Suprapubic skin (tissue), 4 donors: Measurements from ENCODE around the gene MRPS34. TPM values are rescaled to one million over a fixed set of nuclear protein-coding genes. Genes with fewer than 3 reads are reported as not detected.

ENCODE experiments used
- DNase-seq, 2 donors: peaks; one replicate each; pipeline ENCODE4 v3.0.0-alpha.2; 2019; ENCODE audit warnings: low spot score in 2 of 2
- H3K27ac ChIP-seq: fragments of 200-600 bp; sonication (generic); one replicate; pipeline ENCODE4 v1.5.1; 2019
- H3K27me3 ChIP-seq: fragments of 200-600 bp; sonication (generic); one replicate; pipeline ENCODE4 v1.5.1; 2019
- H3K36me3 ChIP-seq: fragments of 200-600 bp; sonication (generic); one replicate; pipeline ENCODE4 v1.5.1; 2019
- H3K4me1 ChIP-seq: fragments of 200-600 bp; sonication (generic); one replicate; pipeline ENCODE4 v1.5.1; 2019
- H3K4me3 ChIP-seq: fragments of 200-600 bp; sonication (generic); one replicate; pipeline ENCODE4 v1.5.1; 2019; ENCODE audit warnings: mild to moderate bottlenecking
- H3K9me3 ChIP-seq: fragments of 200-600 bp; sonication (generic); one replicate; pipeline ENCODE4 v1.5.1; 2019
- EP300 ChIP-seq: sonication (generic); formaldehyde crosslinking; IDR thresholded peaks from one replicate; pipeline ENCODE4 v1.6.1; 2017; ENCODE audit warnings: antibody characterized with exemption
- POLR2A ChIP-seq, 2 donors: fragments of 450-650 bp; IDR thresholded peaks; one replicate each; pipeline ENCODE4 v1.6.1; 2017; ENCODE audit warnings: antibody characterized with exemption in 2 of 2, mild to moderate bottlenecking in 2 of 2, moderate library complexity in 2 of 2
- POLR2AphosphoS5 ChIP-seq, 3 donors: sonication (generic); formaldehyde crosslinking; IDR thresholded peaks; one replicate each; pipeline ENCODE4 v1.6.1; 2017; ENCODE audit warnings: antibody characterized with exemption in 3 of 3
- WGBS: methylation state at CpG from one replicate; pipeline ENCODE4 v1.1.5; 2018; 5-methylcytosine and 5-hydroxymethylcytosine counted together
- total RNA-seq, 4 donors: library from RNA; depleted of rRNA; stranded (reverse); fragments of >200 nt; gene quantifications; one replicate each; pipeline ENCODE4 v1.1.0, GENCODE V29; 2016
- TF ChIP-seq, protein P1 (sequence below), 2 donors: fragments of 200-600 bp in 1 of 2; fragments of 450-650 bp in 1 of 2; sonication (generic) in 1 of 2; IDR thresholded peaks; one replicate each; pipeline ENCODE4 v1.5.1; 2016 to 2019; ENCODE audit warnings: antibody characterized with exemption in 2 of 2, mild to moderate bottlenecking in 1 of 2, moderate library complexity in 1 of 2

Gene MRPS34
- total RNA-seq, result 10 to 100 TPM; 46.8 to 74.3 (median 64.9) TPM

DNA sequence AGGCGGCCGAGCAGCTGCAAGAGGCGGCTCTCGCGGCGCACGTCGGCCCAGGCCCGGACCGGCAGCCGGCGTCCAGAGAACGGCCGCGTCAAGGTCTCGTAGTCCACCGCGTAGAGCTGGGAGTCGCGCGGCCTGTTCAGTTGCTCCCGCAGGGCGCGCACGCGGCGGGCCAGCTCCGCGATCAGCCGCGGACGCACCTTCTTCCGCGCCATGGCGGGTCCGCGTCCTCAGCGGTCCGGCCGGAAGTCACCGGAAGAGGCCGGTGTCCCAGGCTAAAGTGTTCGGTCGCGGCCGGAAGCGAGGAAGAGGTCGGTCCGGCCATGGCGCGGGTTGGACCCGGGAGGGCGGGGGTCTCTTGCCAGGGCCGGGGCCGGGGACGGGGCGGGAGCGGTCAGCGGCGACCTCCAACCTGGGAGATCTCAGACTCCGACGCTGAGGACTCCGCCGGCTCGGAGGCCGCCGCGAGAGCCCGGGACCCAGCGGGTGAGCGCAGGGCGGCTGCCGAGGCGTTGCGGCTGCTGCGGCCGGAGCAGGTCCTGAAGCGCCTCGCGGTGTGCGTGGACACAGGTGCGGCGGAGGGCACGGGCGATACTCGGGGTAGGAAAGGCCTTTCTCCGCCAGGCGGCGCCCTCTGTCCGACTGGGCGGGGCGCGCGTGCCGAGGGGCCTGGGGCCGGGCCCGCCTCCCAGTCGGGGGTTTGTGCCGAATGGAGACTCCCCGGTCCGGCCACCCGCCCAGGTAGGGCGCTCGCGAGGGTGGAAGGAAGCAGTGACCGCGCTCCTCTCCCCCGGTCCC, at the start of gene MRPS34:
Gene MRPS34, minus strand, starts transcription at position 227 of the 795 bp plus-strand sequence. Its CDS starts 15 bp downstream, at position 212.
- peaks cover 37% of the 10 kb centered on the region for H3K36me3 ChIP-seq
- H3K27me3 ChIP-seq, result no peaks in the 10 kb centered on the region
- WGBS, result 2% methylated on average over 37 of the region's 108 CpGs
- H3K27ac ChIP-seq, result peak within 1 kb of the TSS; percentile 94
- H3K4me3 ChIP-seq, result peak within 1 kb of the TSS; percentile 92
- no peak for TF ChIP-seq POLR2A (IDR thresholded peaks at IDR 0.05)
- TF ChIP-seq EP300, result no peak
- TF ChIP-seq, protein P1, sequence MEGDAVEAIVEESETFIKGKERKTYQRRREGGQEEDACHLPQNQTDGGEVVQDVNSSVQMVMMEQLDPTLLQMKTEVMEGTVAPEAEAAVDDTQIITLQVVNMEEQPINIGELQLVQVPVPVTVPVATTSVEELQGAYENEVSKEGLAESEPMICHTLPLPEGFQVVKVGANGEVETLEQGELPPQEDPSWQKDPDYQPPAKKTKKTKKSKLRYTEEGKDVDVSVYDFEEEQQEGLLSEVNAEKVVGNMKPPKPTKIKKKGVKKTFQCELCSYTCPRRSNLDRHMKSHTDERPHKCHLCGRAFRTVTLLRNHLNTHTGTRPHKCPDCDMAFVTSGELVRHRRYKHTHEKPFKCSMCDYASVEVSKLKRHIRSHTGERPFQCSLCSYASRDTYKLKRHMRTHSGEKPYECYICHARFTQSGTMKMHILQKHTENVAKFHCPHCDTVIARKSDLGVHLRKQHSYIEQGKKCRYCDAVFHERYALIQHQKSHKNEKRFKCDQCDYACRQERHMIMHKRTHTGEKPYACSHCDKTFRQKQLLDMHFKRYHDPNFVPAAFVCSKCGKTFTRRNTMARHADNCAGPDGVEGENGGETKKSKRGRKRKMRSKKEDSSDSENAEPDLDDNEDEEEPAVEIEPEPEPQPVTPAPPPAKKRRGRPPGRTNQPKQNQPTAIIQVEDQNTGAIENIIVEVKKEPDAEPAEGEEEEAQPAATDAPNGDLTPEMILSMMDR (IDR thresholded peaks at IDR 0.05), result peak; percentile 62 to 83
- peak in 2 of 3 donors; percentile 71 to 96 for TF ChIP-seq POLR2AphosphoS5 (IDR thresholded peaks at IDR 0.05)
- peaks cover 47% of the 10 kb centered on the region for H3K4me1 ChIP-seq
- H3K9me3 ChIP-seq, result no peaks in the 10 kb centered on the region
- DNase-seq, result peak; percentile 88 to 93

DNA sequence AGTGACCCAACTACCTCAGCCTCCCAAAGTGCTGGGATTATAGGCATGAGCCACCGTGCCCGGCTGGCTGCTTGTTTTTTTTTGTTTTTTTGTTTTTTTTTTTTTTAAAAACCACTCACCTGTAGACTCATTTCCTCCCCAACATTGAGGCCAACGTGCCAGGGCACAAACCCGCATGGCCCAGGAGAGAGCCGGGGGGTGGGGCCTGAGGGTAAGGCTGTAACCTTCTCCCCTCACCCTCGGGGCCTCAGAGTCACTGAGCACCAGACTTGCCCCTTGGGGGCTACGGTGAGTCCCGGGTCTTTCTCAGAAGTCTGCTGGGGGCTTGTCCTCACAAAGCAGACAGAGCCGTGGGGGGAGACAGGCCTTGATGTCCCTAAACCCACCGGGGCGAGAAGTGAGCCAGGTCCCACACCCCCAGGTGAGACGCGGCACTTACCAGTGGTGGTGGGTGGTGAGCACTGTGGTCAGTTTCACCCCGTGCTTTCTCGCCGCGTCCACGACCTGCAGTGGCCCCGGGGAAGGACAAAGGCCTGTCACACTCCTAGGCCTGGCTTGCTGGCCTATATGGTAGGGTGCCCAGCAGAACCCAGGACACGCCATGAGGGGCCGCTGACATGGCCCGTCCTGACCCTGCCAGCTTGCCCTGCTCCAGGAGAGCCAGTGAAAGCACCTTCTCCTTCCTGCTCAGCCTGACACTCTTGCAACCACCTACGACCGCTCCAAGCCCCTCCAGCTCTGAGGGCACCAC, 49.1 kb upstream of the MRPS34 start:
- peaks cover 54% of the 10 kb centered on the region for H3K36me3 ChIP-seq

DNA sequence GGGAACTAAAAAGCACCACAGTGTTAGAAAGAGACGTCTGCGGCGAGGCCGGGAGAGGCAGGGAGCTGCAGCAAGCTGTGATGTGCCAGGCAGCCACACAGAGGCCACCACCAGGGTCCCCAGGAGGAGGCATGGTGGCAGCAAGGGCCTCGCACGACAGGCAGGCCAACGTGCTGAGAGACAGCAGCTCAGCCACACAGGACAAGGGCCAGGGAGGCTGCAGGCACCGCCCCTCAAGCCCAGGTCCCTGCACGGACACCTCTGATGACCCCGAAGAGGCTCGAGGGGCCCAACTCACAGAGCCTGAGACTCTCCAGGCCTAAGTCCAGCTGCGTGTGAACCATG, 48.0 kb upstream of the MRPS34 start:
- no peak for TF ChIP-seq POLR2AphosphoS5 (IDR thresholded peaks at IDR 0.05)
- no peak for TF ChIP-seq EP300
- TF ChIP-seq, protein P1 (IDR thresholded peaks at IDR 0.05), result no peak
- no peak for TF ChIP-seq POLR2A (IDR thresholded peaks at IDR 0.05)
- peaks cover 65% of the 10 kb centered on the region for H3K36me3 ChIP-seq
- no peaks in the 10 kb centered on the region for H3K27me3 ChIP-seq
- H3K4me1 ChIP-seq, result peaks cover 13% of the 10 kb centered on the region
- no peak for DNase-seq
- no peak overlapping the region for H3K4me3 ChIP-seq
- H3K27ac ChIP-seq, result no peak overlapping the region
- H3K9me3 ChIP-seq, result no peaks in the 10 kb centered on the region
- 97% methylated on average over 11 of the region's 12 CpGs for WGBS

More for the DNA sequence above, 49.1 kb upstream of the MRPS34 start:
- Histone ChIP-seq H3K27ac (no peak overlapping the region), H3K9me3 (no peaks in the 10 kb centered on the region), H3K4me1 (peaks cover 13% of the 10 kb centered on the region), H3K4me3 (no peak overlapping the region), H3K27me3 (no peaks in the 10 kb centered on the region)
- no peak for DNase-seq
- WGBS, result 87% methylated on average over 13 of the region's 24 CpGs
- TF ChIP-seq EP300 (no peak), POLR2A (IDR thresholded peaks at IDR 0.05) (no peak), POLR2AphosphoS5 (IDR thresholded peaks at IDR 0.05) (no peak)
- TF ChIP-seq, protein P1 (IDR thresholded peaks at IDR 0.05), result no peak

DNA sequence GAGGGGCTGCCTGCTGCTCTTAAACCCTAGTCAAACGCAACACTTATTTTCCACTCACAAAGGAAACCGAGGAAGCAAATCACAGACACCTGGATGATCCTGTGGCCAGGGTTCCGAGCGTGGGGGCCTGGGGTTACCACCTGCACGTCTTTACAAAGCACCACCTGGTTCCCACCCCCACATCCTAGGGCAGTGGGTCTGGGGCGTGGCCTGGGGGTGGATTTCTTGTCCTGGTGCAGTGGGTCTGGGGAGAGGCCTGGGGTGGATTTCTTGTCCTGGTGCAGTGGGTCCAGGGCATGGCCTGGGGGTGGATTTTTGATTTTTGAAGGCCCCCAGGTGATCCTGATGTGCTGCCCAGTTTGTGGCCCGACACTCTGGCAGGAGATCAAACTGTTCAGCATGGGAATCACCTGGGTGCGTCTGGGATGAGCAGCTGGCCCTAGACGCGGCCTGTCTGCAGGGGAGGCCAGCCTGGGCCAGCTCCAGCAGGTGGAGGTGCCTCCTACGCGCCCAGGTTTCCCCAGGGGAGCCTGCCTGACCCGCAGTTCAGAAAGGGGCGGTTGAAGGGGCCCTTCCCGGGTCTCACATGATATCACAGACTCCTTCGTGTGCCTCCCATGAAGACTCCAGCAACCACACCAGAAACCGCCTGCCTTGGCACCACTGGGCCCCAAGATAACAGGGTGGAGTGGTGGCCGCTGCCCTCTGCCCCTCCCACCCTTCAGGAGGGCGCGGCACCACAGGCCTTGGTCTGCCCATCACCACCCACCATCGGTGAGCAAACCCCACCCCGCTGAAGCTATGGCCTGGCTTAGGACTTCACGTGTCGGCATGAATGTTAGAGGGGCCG, 47.4 kb upstream of the MRPS34 start:
- H3K9me3 ChIP-seq, result no peaks in the 10 kb centered on the region
- peak in 1 of 2 donors; percentile 56 for DNase-seq
- TF ChIP-seq, protein P1 (IDR thresholded peaks at IDR 0.05), result no peak
- TF ChIP-seq EP300 (no peak), POLR2A (IDR thresholded peaks at IDR 0.05) (no peak), POLR2AphosphoS5 (IDR thresholded peaks at IDR 0.05) (no peak)
- H3K27me3 ChIP-seq, result no peaks in the 10 kb centered on the region
- no peak overlapping the region for H3K4me3 ChIP-seq
- no peak overlapping the region for H3K27ac ChIP-seq
- peaks cover 7% of the 10 kb centered on the region for H3K4me1 ChIP-seq
- WGBS, result 94% methylated on average over 8 of the region's 25 CpGs
- peaks cover 69% of the 10 kb centered on the region for H3K36me3 ChIP-seq
